CD14-positive monocyte (primary cell): ENCODE results near the gene BCL7B. TPM values are rescaled to one million over a fixed set of nuclear protein-coding genes. Genes with fewer than 3 reads are reported as not detected.

Source experiments
- DNase-seq, 3 donors: peaks; one replicate each; pipeline ENCODE4 v3.0.0-alpha.2; 2011 to 2022
- H2AFZ ChIP-seq: 2 replicates; pipeline ENCODE4 v1.6.0; 2012; ENCODE audit warnings: mild to moderate bottlenecking, low read depth, low read length, inconsistent platforms; ENCODE audit not compliant: insufficient read depth, poor library complexity, severe bottlenecking
- H3K27ac ChIP-seq, 2 donors: 1 replicate in 1 of 2; 2 replicates in 1 of 2; pipeline ENCODE4 v1.5.1; 2012 to 2013; ENCODE audit warnings: low read length in 2 of 2, control low read depth in 1 of 2, inconsistent platforms in 1 of 2, low read depth in 1 of 2, mild to moderate bottlenecking in 1 of 2
- H3K27me3 ChIP-seq, 2 donors: one replicate each; pipeline versions ENCODE4 v1.6.0 to v1.6.1; 2011 to 2013; ENCODE audit warnings: low read length in 2 of 2; ENCODE audit not compliant: control insufficient read depth in 2 of 2, insufficient read depth in 2 of 2
- H3K36me3 ChIP-seq, 2 donors: replicated peaks in 1 of 2; 1 replicate in 1 of 2; 2 replicates in 1 of 2; pipeline versions ENCODE4 v1.5.1 to v1.6.1; 2012 to 2013; ENCODE audit warnings: low read length in 2 of 2, control low read depth in 1 of 2, inconsistent platforms in 1 of 2, mild to moderate bottlenecking in 1 of 2; ENCODE audit not compliant: insufficient read depth in 2 of 2, control insufficient read depth in 1 of 2
- H3K4me1 ChIP-seq, 2 donors: 1 replicate in 1 of 2; 2 replicates in 1 of 2; pipeline versions ENCODE4 v1.5.1 to v1.6.1; 2012 to 2013; ENCODE audit warnings: low read length in 2 of 2, control low read depth in 1 of 2, inconsistent platforms in 1 of 2, mild to moderate bottlenecking in 1 of 2, moderate library complexity in 1 of 2; ENCODE audit not compliant: insufficient read depth in 2 of 2, control insufficient read depth in 1 of 2
- H3K4me2 ChIP-seq: replicated peaks from 2 replicates; pipeline ENCODE3; 2012; ENCODE audit warnings: low read length, moderate library complexity, mild to moderate bottlenecking; ENCODE audit not compliant: poor library complexity, severe bottlenecking; ENCODE audit errors: extremely low read depth
- H3K4me3 ChIP-seq, 3 experiments: fragments of 200-600 bp in 1 of 3; sonication (generic) in 1 of 3; replicated peaks in 1 of 3; 1 replicate in 2 of 3; 2 replicates in 1 of 3; pipeline ENCODE4 v1.5.1; 2011 to 2013; ENCODE audit warnings: low read length in 3 of 3, mild to moderate bottlenecking in 3 of 3, control low read depth in 2 of 3, low read depth in 2 of 3, inconsistent platforms in 1 of 3, moderate library complexity in 1 of 3
- H3K79me2 ChIP-seq: 2 replicates; pipeline ENCODE4 v1.6.0; 2012; ENCODE audit warnings: mild to moderate bottlenecking, control low read depth, inconsistent platforms, low read length, moderate library complexity; ENCODE audit not compliant: insufficient read depth
- H3K9ac ChIP-seq: 2 replicates; pipeline ENCODE4 v1.6.0; 2017; ENCODE audit warnings: low read length, mild to moderate bottlenecking; ENCODE audit not compliant: insufficient read depth, poor library complexity, severe bottlenecking
- H3K9me3 ChIP-seq, 2 donors: replicated peaks in 1 of 2; 1 replicate in 1 of 2; 2 replicates in 1 of 2; pipeline versions ENCODE4 v1.5.1 to v1.6.1; 2012 to 2013; ENCODE audit warnings: low read length in 2 of 2, control low read depth in 1 of 2; ENCODE audit not compliant: control insufficient read depth in 1 of 2, insufficient read depth in 1 of 2
- H4K20me1 ChIP-seq: 2 replicates; pipeline ENCODE4 v1.6.0; 2012; ENCODE audit warnings: mild to moderate bottlenecking, low read length, control low read depth, moderate library complexity; ENCODE audit not compliant: insufficient read depth
- H3K27ac Mint-ChIP-seq, 7 donors: one replicate each; pipeline ENCODE4 v1.8.0; 2020; ENCODE audit warnings: mild to moderate bottlenecking in 7 of 7, mixed read lengths in 7 of 7, moderate library complexity in 6 of 7, inconsistent platforms in 2 of 7
- H3K27me3 Mint-ChIP-seq, 3 donors: one replicate each; pipeline ENCODE4 v1.8.0; 2021 to 2022; ENCODE audit warnings: low read depth in 3 of 3, mild to moderate bottlenecking in 3 of 3, mixed read lengths in 3 of 3, moderate library complexity in 3 of 3, inconsistent platforms in 1 of 3
- H3K36me3 Mint-ChIP-seq, 2 donors: one replicate each; pipeline ENCODE4 v1.8.0; 2020; ENCODE audit warnings: mixed read lengths in 2 of 2, inconsistent platforms in 1 of 2, mild to moderate bottlenecking in 1 of 2
- H3K4me1 Mint-ChIP-seq: one replicate; pipeline ENCODE4 v1.8.0; 2020; ENCODE audit warnings: mild to moderate bottlenecking, mixed read lengths
- H3K4me3 Mint-ChIP-seq, 2 donors: one replicate each; pipeline ENCODE4 v1.8.0; 2020; ENCODE audit warnings: mild to moderate bottlenecking in 2 of 2, mixed read lengths in 2 of 2, moderate library complexity in 1 of 2
- H3K9me3 Mint-ChIP-seq, 7 donors: one replicate each; pipeline ENCODE4 v1.8.0; 2020 to 2022; ENCODE audit warnings: mixed read lengths in 7 of 7, mild to moderate bottlenecking in 6 of 7, moderate library complexity in 6 of 7, inconsistent platforms in 2 of 7
- CTCF ChIP-seq: fragments of 200-600 bp; IDR thresholded peaks from one replicate; pipeline ENCODE4 v1.8.0; 2022; ENCODE audit warnings: antibody characterized with exemption, mild to moderate bottlenecking
- WGBS: methylation state at CpG from one replicate; pipeline ENCODE4 v1.1.5; 2013; ENCODE audit warnings: missing lambda C conversion rate; ENCODE audit not compliant: insufficient coverage; 5-methylcytosine and 5-hydroxymethylcytosine counted together
- intact Hi-C, 2 donors: fragments of 100-400 bp; cut with micrococcal nuclease; formaldehyde crosslinking; loops; one replicate each; pipeline versions ENCODE4 v1.15.0 to v1.15.1; 2023
- polyA plus RNA-seq, 3 donors: library from polyadenylated mRNA; depleted of rRNA in 1 of 3; unstranded in 2 of 3; stranded (reverse) in 1 of 3; fragments of 300-500 nt in 2 of 3; fragments of >200 nt in 1 of 3; fragmentation: Illumina TruSeq in 2 of 3; gene quantifications; 1 replicate in 2 of 3; 2 replicates in 1 of 3; pipeline ENCODE4 v1.2.3, GENCODE V29; 2012 to 2021

BCL7B gene
- polyA plus RNA-seq, 3 donors = 53.5 to 73.8 (median 68.7) TPM

GRCh38 chr7:73573791-73574190, 16.3 kb upstream of the BCL7B start:
- no peak for TF ChIP-seq CTCF
- Histone ChIP-seq H3K9ac (no peak overlapping the region), H3K79me2 (peaks cover 52% of the 10 kb centered on the region), H3K4me2 (no peak overlapping the region), H3K4me1 (peaks cover 14 to 21% of the 10 kb centered on the region in 2 donors), H3K36me3 (peaks cover 55 to 61% of the 10 kb centered on the region in 2 donors), H3K27ac (no peak overlapping the region), H3K9me3 (no peaks in the 10 kb centered on the region), H3K4me3 (no peak overlapping the region), H4K20me1 (peaks cover 22% of the 10 kb centered on the region), H2AFZ (no peak overlapping the region), H3K27me3 (no peaks in the 10 kb centered on the region)
- Mint-ChIP-seq H3K36me3 (peaks cover 61 to 67% of the 10 kb centered on the region in 2 donors), H3K9me3 (peaks cover 0 to under 1% (median 0%) of the 10 kb centered on the region in 7 donors), H3K27me3 (peaks cover 0 to 1% (median 0%) of the 10 kb centered on the region in 3 donors), H3K4me3 (no peak overlapping the region), H3K27ac (peak overlapping the region in 1 of 7 donors; percentile 38), H3K4me1 (peaks cover 16% of the 10 kb centered on the region)
- no peak for DNase-seq
- intact Hi-C loops = no loop called here
- WGBS = 98% methylated on average over 11 of the region's 11 CpGs

- intact Hi-C loops = no loop called here
- peaks cover 0 to 1% (median 0%) of the 10 kb centered on the region in 3 donors for H3K27me3 Mint-ChIP-seq
- peaks cover 55 to 62% of the 10 kb centered on the region in 2 donors for H3K36me3 ChIP-seq
Observed at GRCh38 chr7:73573276-73573675, 15.8 kb upstream of the BCL7B start.

More at GRCh38 chr7:73573276-73573675, 15.8 kb upstream of the BCL7B start:
- H4K20me1 ChIP-seq = peaks cover 22% of the 10 kb centered on the region
- H3K9me3 ChIP-seq = no peaks in the 10 kb centered on the region
- H3K27ac ChIP-seq = peak overlapping the region in 1 of 2 donors; percentile 31
- no peak overlapping the region for H2AFZ ChIP-seq
- no peak overlapping the region for H3K9ac ChIP-seq
- peak overlapping the region in 3 of 7 donors; percentile 17 to 30 (median 21) for H3K27ac Mint-ChIP-seq
- no peak for DNase-seq
- H3K79me2 ChIP-seq = peaks cover 50% of the 10 kb centered on the region
- H3K4me3 ChIP-seq = no peak overlapping the region
- no peak overlapping the region for H3K4me2 ChIP-seq
- no peaks in the 10 kb centered on the region for H3K27me3 ChIP-seq
- peaks cover 14 to 20% of the 10 kb centered on the region in 2 donors for H3K4me1 ChIP-seq
- peaks cover 62 to 73% of the 10 kb centered on the region in 2 donors for H3K36me3 Mint-ChIP-seq
- no peak overlapping the region for H3K4me3 Mint-ChIP-seq
- TF ChIP-seq CTCF = no peak
- H3K4me1 Mint-ChIP-seq = peaks cover 15% of the 10 kb centered on the region
- 95% methylated on average over 5 of the region's 9 CpGs for WGBS
- H3K9me3 Mint-ChIP-seq = no peaks in the 10 kb centered on the region
